Ovary (tissue), 9 donors: ENCODE measurements around the gene FAM184B. TPM values are rescaled to one million over a fixed set of nuclear protein-coding genes. Genes with fewer than 3 reads are reported as not detected.

ENCODE experiments used
- DNase-seq, 5 donors: peaks; one replicate each; pipeline ENCODE4 v3.0.0-alpha.2; 2019 to 2020
- H3K27ac ChIP-seq, 2 donors: fragments of 200-600 bp; one replicate each; pipeline versions ENCODE4 v1.5.1 to v1.8.0; 2019 to 2022
- H3K27me3 ChIP-seq: fragments of 200-600 bp; one replicate; pipeline ENCODE4 v1.8.0; 2022
- H3K36me3 ChIP-seq: fragments of 200-600 bp; sonication (generic); one replicate; pipeline ENCODE4 v1.5.1; 2019
- H3K4me1 ChIP-seq: one replicate; pipeline ENCODE4 v1.8.1; 2013; ENCODE audit warnings: mild to moderate bottlenecking, moderate library complexity; ENCODE audit not compliant: insufficient read depth
- H3K4me3 ChIP-seq: fragments of 200-600 bp; sonication (generic); one replicate; pipeline ENCODE4 v1.5.1; 2017
- H3K9me3 ChIP-seq, 2 donors: fragments of 200-600 bp in 1 of 2; sonication (generic) in 1 of 2; one replicate each; pipeline versions ENCODE4 v1.5.1 to v1.8.1; 2013 to 2019; ENCODE audit warnings: mild to moderate bottlenecking in 1 of 2, moderate library complexity in 1 of 2
- CTCF ChIP-seq, 3 donors: fragments of 450-650 bp in 2 of 3; fragments of 200-600 bp in 1 of 3; IDR thresholded peaks; one replicate each; pipeline versions ENCODE4 v1.5.1 to v1.8.0; 2016 to 2022; ENCODE audit warnings: antibody characterized with exemption in 3 of 3, mild to moderate bottlenecking in 1 of 3
- EP300 ChIP-seq: sonication (generic); formaldehyde crosslinking; IDR thresholded peaks from one replicate; pipeline ENCODE4 v1.6.1; 2017; ENCODE audit warnings: antibody characterized with exemption
- POLR2A ChIP-seq: fragments of 450-650 bp; IDR thresholded peaks from one replicate; pipeline ENCODE4 v1.6.1; 2017; ENCODE audit warnings: antibody characterized with exemption, mild to moderate bottlenecking, moderate library complexity
- WGBS, 3 donors: extraction: QIAGEN DNeasy Blood & Tissue Kit in 1 of 3; methylation state at CpG; one replicate each; pipeline versions ENCODE4 v1.1.5 to v1.1.7; 2013 to 2017; 5-methylcytosine and 5-hydroxymethylcytosine counted together
- intact Hi-C, 4 donors: fragments of 100-400 bp; cut with DNase I; formaldehyde crosslinking; loops; one replicate each; pipeline versions ENCODE4 v1.11.0 to v1.15.1; 2022 to 2023
- polyA plus RNA-seq, 2 donors: library from polyadenylated mRNA; stranded (reverse); fragments of 200-250 nt in 1 of 2; fragments of 350-450 nt in 1 of 2; fragmentation: Illumina TruSeq in 1 of 2; extraction: RNeasy Lipid Tissue Mini Kit (QIAGEN cat#74804) in 1 of 2; gene quantifications; one replicate each; pipeline ENCODE4 v1.2.3, GENCODE V29; 2013 to 2014
- total RNA-seq, 7 donors: library from RNA; depleted of rRNA in 2 of 7; stranded (reverse); fragments of >200 nt in 2 of 7; fragmentation: NEBNext Ultra II Directional in 3 of 7; extraction: Animal tissue kit (Norgen Biotek cat#: 25700) in 3 of 7; gene quantifications; one replicate each; pipeline versions ENCODE4 v1.1.0 to v1.2.4, GENCODE V29; 2016 to 2023
- donor health status: DM: no; HTN: no; CAD: no; lungs with moderate emphysema.
- donor health status: DM: no; HTN: no; CAD: no.
- donor health status: Bipolar disorder and iron deficiency.
- donor health status: DM: yes; HTN: yes; CAD: no.
- donor health status: DM: no; HTN: no; CAD: no.
- donor health status: DM: yes; HTN: yes; CAD: no.

Gene FAM184B
- total and polyA plus RNA-seq, 9 donors: 0.03 to 0.17 (median 0.04) TPM; not detected in 5

GRCh38 chr4:17757621-17758020 lies 23.8 kb downstream of the FAM184B start:
- WGBS, 3 donors: 5 to 24% (median 6%) methylated on average over 1 of the region's 1 CpG
- DNase-seq: no peak
- H3K27ac ChIP-seq: no peak overlapping the region
- no peaks in the 10 kb centered on the region for H3K36me3 ChIP-seq
- H3K9me3 ChIP-seq: no peaks in the 10 kb centered on the region
- H3K4me1 ChIP-seq: no peaks in the 10 kb centered on the region
- H3K27me3 ChIP-seq: no peaks in the 10 kb centered on the region
- intact Hi-C loops: no loop called here
- TF ChIP-seq POLR2A: no peak
- no peak for TF ChIP-seq EP300
- no peak for TF ChIP-seq CTCF (IDR thresholded peaks at IDR 0.05)
- no peak overlapping the region for H3K4me3 ChIP-seq

GRCh38 chr4:17753646-17754045 lies 27.8 kb downstream of the FAM184B start:
- no peaks in the 10 kb centered on the region for H3K9me3 ChIP-seq
- no peaks in the 10 kb centered on the region for H3K27me3 ChIP-seq
- H3K4me1 ChIP-seq: no peaks in the 10 kb centered on the region
- no peaks in the 10 kb centered on the region for H3K36me3 ChIP-seq
- TF ChIP-seq EP300 (no peak), CTCF (IDR thresholded peaks at IDR 0.05) (no peak), POLR2A (no peak)
- no peak overlapping the region for H3K27ac ChIP-seq
- H3K4me3 ChIP-seq: no peak overlapping the region
- WGBS, 3 donors: 89 to 94% (median 94%) methylated on average over 2 of the region's 2 CpGs
- no peak for DNase-seq
- intact Hi-C loops: no loop called here

GRCh38 chr4:17740702-17741101 lies 40.7 kb downstream of the FAM184B start:
- no peaks in the 10 kb centered on the region for H3K9me3 ChIP-seq
- H3K4me3 ChIP-seq: no peak overlapping the region
- WGBS, 3 donors: 78 to 86% (median 81%) methylated on average over 4 of the region's 4 CpGs
- H3K4me1 ChIP-seq: no peaks in the 10 kb centered on the region
- TF ChIP-seq POLR2A: no peak
- no peak for TF ChIP-seq CTCF (IDR thresholded peaks at IDR 0.05)
- TF ChIP-seq EP300: no peak
- H3K27me3 ChIP-seq: no peaks in the 10 kb centered on the region
- intact Hi-C loops: no loop called here
- H3K27ac ChIP-seq: no peak overlapping the region
- no peaks in the 10 kb centered on the region for H3K36me3 ChIP-seq
- no peak for DNase-seq

- Histone ChIP-seq H3K9me3 (no peaks in the 10 kb centered on the region), H3K27ac (no peak overlapping the region), H3K4me1 (no peaks in the 10 kb centered on the region), H3K27me3 (no peaks in the 10 kb centered on the region), H3K4me3 (no peak overlapping the region), H3K36me3 (no peaks in the 10 kb centered on the region)
- 80 to 90% (median 90%) methylated on average over 2 of the region's 2 CpGs for WGBS, 3 donors
- TF ChIP-seq CTCF (IDR thresholded peaks at IDR 0.05) (no peak), EP300 (no peak), POLR2A (no peak)
- intact Hi-C loops: no loop called here
- DNase-seq: no peak
Measured at GRCh38 chr4:17736484-17736883, 44.9 kb downstream of the FAM184B start.

GRCh38 chr4:17726911-17727310 lies 54.5 kb downstream of the FAM184B start:
- H3K4me3 ChIP-seq: no peak overlapping the region
- no peaks in the 10 kb centered on the region for H3K36me3 ChIP-seq
- no peaks in the 10 kb centered on the region for H3K9me3 ChIP-seq
- 74 to 90% (median 79%) methylated on average over 2 of the region's 2 CpGs for WGBS, 3 donors
- no peaks in the 10 kb centered on the region for H3K27me3 ChIP-seq
- no peaks in the 10 kb centered on the region for H3K4me1 ChIP-seq
- no peak for TF ChIP-seq CTCF (IDR thresholded peaks at IDR 0.05)
- TF ChIP-seq POLR2A: no peak
- no peak for TF ChIP-seq EP300
- no peak for DNase-seq
- H3K27ac ChIP-seq: no peak overlapping the region
- intact Hi-C loops: no loop called here
